Gastroesophageal sphincter (tissue), 3 donors: ENCODE data around the gene TOLLIP.

Experiments
- CTCF ChIP-seq, 4 experiments: fragments of 200-600 bp in 2 of 4; fragments of 450-650 bp in 2 of 4; sonication (generic) in 1 of 4; IDR thresholded peaks; one replicate each; pipeline ENCODE4 v1.5.1; 2017 to 2019; ENCODE audit warnings: antibody characterized with exemption in 4 of 4, mild to moderate bottlenecking in 2 of 4, moderate library complexity in 2 of 4
- POLR2A ChIP-seq, 2 donors: fragments of 450-650 bp; IDR thresholded peaks; one replicate each; pipeline ENCODE4 v1.6.1; 2017; ENCODE audit warnings: antibody characterized with exemption in 2 of 2, mild to moderate bottlenecking in 2 of 2, moderate library complexity in 1 of 2
- POLR2AphosphoS5 ChIP-seq: sonication (generic); formaldehyde crosslinking; IDR thresholded peaks from one replicate; pipeline ENCODE4 v1.6.1; 2017; ENCODE audit warnings: antibody characterized with exemption

- TF ChIP-seq CTCF (IDR thresholded peaks at IDR 0.05) (no peak), POLR2A (IDR thresholded peaks at IDR 0.05) (no peak), POLR2AphosphoS5 (no peak)
These were observed 72.3 kb downstream of the TOLLIP start for GRCh38 chr11:1237128-1237580.
